ENCODE results near the gene GALNT18. TPM values are rescaled to one million over a fixed set of nuclear protein-coding genes. Genes with fewer than 3 reads are reported as not detected.

GALNT18 gene
- total RNA-seq, 1 donor from 2014 or later = 39.8 TPM

GRCh38 chr11:11318461-11318860 is 303.3 kb downstream of the GALNT18 start:
- Mint-ChIP-seq H3K27ac (ENCODE audit: unreplicated experiment) (no peak overlapping the region), H3K9me3 (ENCODE audit: unreplicated experiment) (peaks cover 9% of the 10 kb centered on the region), H3K27me3 (ENCODE audit: unreplicated experiment) (no peaks in the 10 kb centered on the region), H3K36me3 (ENCODE audit: unreplicated experiment) (peaks cover 33% of the 10 kb centered on the region), H3K4me3 (ENCODE audit: unreplicated experiment) (no peak overlapping the region), H3K4me1 (ENCODE audit: unreplicated experiment) (peaks cover 10% of the 10 kb centered on the region)
- DNase-seq (ENCODE audit: extremely low spot score, unreplicated experiment) = no peak
- TF ChIP-seq, protein P1, sequence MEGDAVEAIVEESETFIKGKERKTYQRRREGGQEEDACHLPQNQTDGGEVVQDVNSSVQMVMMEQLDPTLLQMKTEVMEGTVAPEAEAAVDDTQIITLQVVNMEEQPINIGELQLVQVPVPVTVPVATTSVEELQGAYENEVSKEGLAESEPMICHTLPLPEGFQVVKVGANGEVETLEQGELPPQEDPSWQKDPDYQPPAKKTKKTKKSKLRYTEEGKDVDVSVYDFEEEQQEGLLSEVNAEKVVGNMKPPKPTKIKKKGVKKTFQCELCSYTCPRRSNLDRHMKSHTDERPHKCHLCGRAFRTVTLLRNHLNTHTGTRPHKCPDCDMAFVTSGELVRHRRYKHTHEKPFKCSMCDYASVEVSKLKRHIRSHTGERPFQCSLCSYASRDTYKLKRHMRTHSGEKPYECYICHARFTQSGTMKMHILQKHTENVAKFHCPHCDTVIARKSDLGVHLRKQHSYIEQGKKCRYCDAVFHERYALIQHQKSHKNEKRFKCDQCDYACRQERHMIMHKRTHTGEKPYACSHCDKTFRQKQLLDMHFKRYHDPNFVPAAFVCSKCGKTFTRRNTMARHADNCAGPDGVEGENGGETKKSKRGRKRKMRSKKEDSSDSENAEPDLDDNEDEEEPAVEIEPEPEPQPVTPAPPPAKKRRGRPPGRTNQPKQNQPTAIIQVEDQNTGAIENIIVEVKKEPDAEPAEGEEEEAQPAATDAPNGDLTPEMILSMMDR (IDR thresholded peaks at IDR 0.05) = no peak

DNA sequence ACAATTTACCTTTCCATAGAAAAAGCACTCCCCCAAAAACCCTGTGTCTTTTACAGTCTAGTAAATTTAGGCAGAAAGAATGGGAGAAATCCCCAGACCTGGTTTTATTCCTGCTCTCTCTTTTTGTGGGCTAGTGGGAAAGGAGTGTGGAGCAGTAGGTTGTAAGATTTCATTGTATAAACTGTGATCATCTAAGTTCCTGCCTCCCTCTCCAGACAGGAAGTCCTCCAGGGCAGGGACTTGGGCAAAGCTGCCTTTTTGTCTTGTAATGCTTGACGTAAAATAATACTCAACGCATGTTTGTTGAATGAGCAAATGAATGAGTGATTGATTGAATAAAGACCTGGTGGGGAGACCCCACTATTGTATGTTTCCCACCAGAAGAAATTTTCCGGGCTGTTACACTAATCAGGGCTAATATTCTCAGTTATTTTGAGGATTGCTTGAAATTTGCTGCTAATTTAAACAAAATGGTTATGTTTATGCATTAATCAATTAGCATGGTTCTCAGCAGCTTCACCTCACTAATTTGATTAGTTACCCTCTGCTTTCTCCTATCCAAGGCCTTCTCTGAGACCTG is 305.1 kb downstream of the GALNT18 start:
- no peak overlapping the region for H3K4me3 Mint-ChIP-seq (ENCODE audit: unreplicated experiment)
- TF ChIP-seq, protein P1 (IDR thresholded peaks at IDR 0.05) = no peak
- peaks cover 4% of the 10 kb centered on the region for H3K9me3 Mint-ChIP-seq (ENCODE audit: unreplicated experiment)
- DNase-seq (ENCODE audit: extremely low spot score, unreplicated experiment) = no peak
- H3K27me3 Mint-ChIP-seq (ENCODE audit: unreplicated experiment) = no peaks in the 10 kb centered on the region
- peaks cover 21% of the 10 kb centered on the region for H3K36me3 Mint-ChIP-seq (ENCODE audit: unreplicated experiment)
- peaks cover 15% of the 10 kb centered on the region for H3K4me1 Mint-ChIP-seq (ENCODE audit: unreplicated experiment)
- H3K27ac Mint-ChIP-seq (ENCODE audit: unreplicated experiment) = no peak overlapping the region

- Mint-ChIP-seq H3K27ac (ENCODE audit: unreplicated experiment) (peak overlapping the region; percentile 17), H3K36me3 (ENCODE audit: unreplicated experiment) (peaks cover 22% of the 10 kb centered on the region), H3K4me1 (ENCODE audit: unreplicated experiment) (peaks cover 15% of the 10 kb centered on the region), H3K27me3 (ENCODE audit: unreplicated experiment) (no peaks in the 10 kb centered on the region), H3K4me3 (ENCODE audit: unreplicated experiment) (no peak overlapping the region), H3K9me3 (ENCODE audit: unreplicated experiment) (peaks cover 4% of the 10 kb centered on the region)
- TF ChIP-seq, protein P1 (IDR thresholded peaks at IDR 0.05) = no peak
- DNase-seq (ENCODE audit: extremely low spot score, unreplicated experiment) = no peak
Observed at GRCh38 chr11:11313902-11314692, 307.7 kb downstream of the GALNT18 start.

DNA sequence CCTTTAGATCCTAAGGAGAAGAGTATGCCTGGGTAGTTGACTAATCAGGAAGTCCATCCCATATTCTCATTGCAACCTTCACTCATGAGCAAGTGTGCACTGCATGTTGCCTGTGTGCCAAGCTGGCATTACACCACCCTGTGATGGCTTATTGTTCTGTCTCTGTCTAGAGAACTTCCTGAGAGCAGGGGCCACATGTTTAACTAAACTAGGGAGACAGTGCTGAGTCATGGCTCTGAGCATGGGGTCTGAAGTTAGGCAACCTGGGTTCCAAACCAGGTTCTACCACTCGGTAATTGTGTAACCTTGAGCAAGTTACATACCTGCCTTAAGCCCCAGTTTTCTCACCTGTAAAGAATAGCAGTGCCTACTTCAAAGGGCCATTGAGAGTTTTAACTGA is 308.4 kb downstream of the GALNT18 start:
- Mint-ChIP-seq H3K4me3 (ENCODE audit: unreplicated experiment) (no peak overlapping the region), H3K27ac (ENCODE audit: unreplicated experiment) (peak overlapping the region; percentile 17), H3K4me1 (ENCODE audit: unreplicated experiment) (peaks cover 15% of the 10 kb centered on the region), H3K9me3 (ENCODE audit: unreplicated experiment) (peaks cover 4% of the 10 kb centered on the region), H3K27me3 (ENCODE audit: unreplicated experiment) (no peaks in the 10 kb centered on the region), H3K36me3 (ENCODE audit: unreplicated experiment) (peaks cover 21% of the 10 kb centered on the region)
- TF ChIP-seq, protein P1 (IDR thresholded peaks at IDR 0.05) = no peak
- no peak for DNase-seq (ENCODE audit: extremely low spot score, unreplicated experiment)

DNA sequence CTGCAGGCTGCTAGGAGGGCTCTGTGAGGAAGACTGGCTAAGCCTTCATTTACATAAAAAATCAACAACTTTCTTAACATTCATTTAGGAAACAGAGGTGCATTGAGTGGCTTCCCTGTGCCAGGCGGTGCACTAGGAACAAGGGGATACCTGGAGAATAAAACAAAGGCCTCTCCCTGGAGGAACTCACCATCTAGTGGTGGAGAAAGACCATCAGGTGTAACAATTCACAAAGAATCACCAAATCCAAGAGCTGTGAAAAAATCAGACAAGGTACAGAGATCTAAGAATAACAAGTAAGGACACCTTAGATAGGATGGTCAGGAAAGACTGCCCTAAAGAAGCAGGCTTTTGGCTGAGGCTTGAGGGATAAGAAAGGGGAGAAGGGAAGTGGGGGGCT is 309.1 kb downstream of the GALNT18 start:
- Mint-ChIP-seq H3K4me1 (ENCODE audit: unreplicated experiment) (peaks cover 15% of the 10 kb centered on the region), H3K27me3 (ENCODE audit: unreplicated experiment) (no peaks in the 10 kb centered on the region), H3K9me3 (ENCODE audit: unreplicated experiment) (peaks cover 3% of the 10 kb centered on the region), H3K4me3 (ENCODE audit: unreplicated experiment) (no peak overlapping the region), H3K36me3 (ENCODE audit: unreplicated experiment) (peaks cover 14% of the 10 kb centered on the region), H3K27ac (ENCODE audit: unreplicated experiment) (peak overlapping the region; percentile 23)
- DNase-seq (ENCODE audit: extremely low spot score, unreplicated experiment) = no peak
- TF ChIP-seq, protein P1 (IDR thresholded peaks at IDR 0.05) = no peak
